ENCODE results near the gene CLP1. TPM values are rescaled to one million over a fixed set of nuclear protein-coding genes. Genes with fewer than 3 reads are reported as not detected.

CLP1 gene
- total and polyA plus RNA-seq, 10 of the 15 experiments (the other 5 are each of a cell fraction or from before 2014, with no cell fraction given), result 19.9 to 45.7 (median 27.8) TPM

DNA sequence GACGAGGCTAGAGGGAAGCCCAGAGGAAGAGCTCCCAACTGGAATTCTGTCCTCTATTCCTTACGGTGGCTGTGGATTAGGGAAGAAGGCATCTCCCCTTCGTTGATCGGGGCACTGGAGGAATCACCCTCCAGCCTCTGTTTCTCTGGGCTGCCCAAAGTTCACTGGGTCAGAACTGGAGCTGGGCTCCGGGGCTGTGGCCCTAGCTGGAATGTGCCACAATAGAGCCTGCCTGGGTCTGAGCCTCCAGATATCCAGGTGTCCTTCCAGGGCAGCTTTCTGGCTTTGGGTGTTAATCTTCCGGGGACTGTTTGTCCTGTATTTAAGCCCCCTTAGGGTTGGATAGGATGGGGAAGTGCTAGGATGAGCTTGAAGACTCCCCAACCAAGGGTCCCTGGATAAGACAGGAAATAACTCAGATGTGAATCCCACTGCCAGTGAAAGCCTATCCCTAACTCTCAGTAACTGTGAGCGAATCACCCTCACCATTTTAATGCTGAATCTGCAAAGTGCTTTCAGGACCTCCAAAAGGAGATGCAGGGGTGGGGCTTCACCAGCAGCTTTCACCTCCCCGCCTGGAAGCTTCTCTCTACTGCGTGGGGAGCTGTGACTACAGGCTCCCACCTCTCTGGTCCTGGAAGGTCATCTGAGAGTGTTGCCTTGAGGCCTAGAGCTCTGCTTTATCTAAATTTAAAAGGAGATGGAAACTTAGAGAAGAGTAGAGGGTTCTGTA lies 17.3 kb upstream of the CLP1 start:
- POLR2A ChIA-PET, result interaction anchor here (0.6 to 1.4 kb wide), 4 partner anchors 12 to 72 kb away, joined by 3 to 7 read pairs (median 4); no protein-coding TSS in a partner anchor
- RAD21 ChIA-PET (ENCODE audit: unreplicated experiment), result interaction anchor here (0.6 to 5.2 kb wide), 14 partner anchors 67 to 295 kb away, joined by 3 to 83 read pairs (median 6); partner anchors contain the start of genes SELENOH, SLC43A1 and UBE2L6
- TF ChIP-seq SIX5 (IDR thresholded peaks at IDR 0.05; ENCODE audit: low read depth, low read length, severe bottlenecking) (no peak), ESRRA (IDR thresholded peaks at IDR 0.05; ENCODE audit: low read length) (no peak), IRF3 (IDR thresholded peaks at IDR 0.05) (no peak), RELB (IDR thresholded peaks at IDR 0.05; ENCODE audit: low read depth) (no peak), DPF2 (IDR thresholded peaks at IDR 0.05) (no peak), GABPA (IDR thresholded peaks at IDR 0.05; ENCODE audit: low read depth) (no peak), SUZ12 (IDR thresholded peaks at IDR 0.05; ENCODE audit: unreplicated experiment) (no peak), RBBP5 (conservative IDR thresholded peaks at IDR 0.05) (no peak), MTA3 (IDR thresholded peaks at IDR 0.05; ENCODE audit: borderline replicate concordance, low read length) (no peak), E2F4 (IDR thresholded peaks at IDR 0.05; ENCODE audit: low read depth, low read length) (no peak), TARDBP (IDR thresholded peaks at IDR 0.05; ENCODE audit: borderline replicate concordance) (no peak)
- TF ChIP-seq, protein P1, sequence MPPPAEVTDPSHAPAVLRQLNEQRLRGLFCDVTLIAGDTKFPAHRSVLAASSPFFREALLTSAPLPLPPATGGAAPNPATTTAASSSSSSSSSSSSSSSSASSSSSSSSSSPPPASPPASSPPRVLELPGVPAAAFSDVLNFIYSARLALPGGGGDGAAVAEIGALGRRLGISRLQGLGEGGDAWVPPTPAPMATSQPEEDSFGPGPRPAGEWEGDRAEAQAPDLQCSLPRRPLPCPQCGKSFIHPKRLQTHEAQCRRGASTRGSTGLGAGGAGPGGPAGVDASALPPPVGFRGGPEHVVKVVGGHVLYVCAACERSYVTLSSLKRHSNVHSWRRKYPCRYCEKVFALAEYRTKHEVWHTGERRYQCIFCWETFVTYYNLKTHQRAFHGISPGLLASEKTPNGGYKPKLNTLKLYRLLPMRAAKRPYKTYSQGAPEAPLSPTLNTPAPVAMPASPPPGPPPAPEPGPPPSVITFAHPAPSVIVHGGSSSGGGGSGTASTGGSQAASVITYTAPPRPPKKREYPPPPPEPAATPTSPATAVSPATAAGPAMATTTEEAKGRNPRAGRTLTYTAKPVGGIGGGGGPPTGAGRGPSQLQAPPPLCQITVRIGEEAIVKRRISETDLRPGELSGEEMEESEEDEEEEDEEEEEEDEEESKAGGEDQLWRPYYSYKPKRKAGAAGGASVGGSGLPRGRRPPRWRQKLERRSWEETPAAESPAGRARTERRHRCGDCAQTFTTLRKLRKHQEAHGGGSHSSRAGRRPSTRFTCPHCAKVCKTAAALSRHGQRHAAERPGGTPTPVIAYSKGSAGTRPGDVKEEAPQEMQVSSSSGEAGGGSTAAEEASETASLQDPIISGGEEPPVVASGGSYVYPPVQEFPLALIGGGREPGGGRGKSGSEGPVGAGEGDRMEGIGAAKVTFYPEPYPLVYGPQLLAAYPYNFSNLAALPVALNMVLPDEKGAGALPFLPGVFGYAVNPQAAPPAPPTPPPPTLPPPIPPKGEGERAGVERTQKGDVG (CRISPR knock-in tag; IDR thresholded peaks at IDR 0.05), result no peak

More for the DNA sequence above, 17.3 kb upstream of the CLP1 start:
- Histone ChIP-seq H3K36me3 (ENCODE audit: control insufficient read depth in 2 of 2, insufficient read depth in 2 of 2, low read length in 1 of 2) (no peaks in the 10 kb centered on the region), H3K4me2 (ENCODE audit: control insufficient read depth, insufficient read depth) (no peak overlapping the region), H2AFZ (ENCODE audit: control insufficient read depth, low read depth, low read length) (no peak overlapping the region; the same call in 1 of the 2 replicates), H3K4me1 (ENCODE audit: control insufficient read depth, insufficient read depth, low read length) (peaks cover 9% of the 10 kb centered on the region; the same call in 1 of the 2 replicates), H4K20me1 (ENCODE audit: control insufficient read depth, insufficient read depth) (no peaks in the 10 kb centered on the region), H3K9ac (ENCODE audit: control insufficient read depth, insufficient read depth, low read length) (no peak overlapping the region), H3K9me3 (replicated peaks; ENCODE audit: control insufficient read depth, insufficient read depth, low read length) (no peaks in the 10 kb centered on the region), H3K79me2 (ENCODE audit: control insufficient read depth, insufficient read depth, low read length) (no peaks in the 10 kb centered on the region), H3K4me3 (no peak overlapping the region), H3K27ac (ENCODE audit: control insufficient read depth, insufficient read depth) (no peak overlapping the region), H3K27me3 (replicated peaks in 1 of 2; ENCODE audit: control insufficient read depth in 2 of 2, insufficient read depth in 2 of 2, low read length in 1 of 2) (no peaks in the 10 kb centered on the region; a peak in 1 of 4 replicates)
- no TSS peak for BruUV-seq (replicated peaks)
- in situ Hi-C loops (cut with MboI), result loop anchor here (5.0 kb wide), 3 partner anchors 73 to 293 kb away; partner anchors contain the start of gene UBE2L6
- 49% methylated on average over 9 of the region's 9 CpGs for WGBS (ENCODE audit: insufficient coverage, insufficient replicate concordance, low lambda C conversion rate, missing lambda C conversion rate)
- no peak for DNase-seq (ENCODE audit: low read depth, low spot score)
- CTCF ChIA-PET, result interaction anchor here (0.6 to 13.9 kb wide), 32 partner anchors 8 to 883 kb away, joined by 3 to 319 read pairs (median 6); partner anchors contain the start of genes RTN4RL2, TIMM10 and UBE2L6
- SMC1A ChIA-PET (ENCODE audit: uncharacterized antibody, unreplicated experiment), result interaction anchor here (0.6 to 5.8 kb wide), 20 partner anchors 13 to 874 kb away, joined by 3 to 45 read pairs (median 5); partner anchors contain the start of genes SELENOH and UBE2L6
- ATAC-seq, result no peak
- intact Hi-C loops (cut with micrococcal nuclease; ENCODE audit: unreplicated experiment), result no loop called here
- FAIRE-seq, result no peak
